HEK293 (cell line): ENCODE data around the gene COQ8A.

Experiments
- CTCF ChIA-PET: fragments of 350-600 bp; formaldehyde crosslinking; extraction: SDS; loops from one replicate; lab custom pipeline; 2021; ENCODE audit warnings: antibody characterized with exemption; lab: Yijun Ruan, JAX
- POLR2A ChIA-PET: fragments of 300-600 bp; formaldehyde crosslinking; extraction: SDS; loops from one replicate; lab custom pipeline; 2020; ENCODE audit warnings: antibody characterized with exemption, inconsistent platforms; lab: Yijun Ruan, JAX
- H3K27ac ChIP-seq: fragments of 200-500 bp; sonication (Bioruptor generic); 2 replicates; pipeline ENCODE4 v1.5.1; 2014; ENCODE audit warnings: low read depth, low read length, control low read depth, inconsistent platforms; ENCODE audit errors: extremely low read depth
- H3K36me3 ChIP-seq, 2 experiments: fragments of 200-500 bp in 1 of 2; sonication (Bioruptor generic) in 1 of 2; 1 replicate in 1 of 2; 2 replicates in 1 of 2; pipeline ENCODE4 v1.5.1; 2014 to 2017; ENCODE audit warnings: inconsistent platforms in 2 of 2, low read length in 2 of 2; ENCODE audit not compliant: control insufficient read depth in 2 of 2, insufficient read depth in 1 of 2
- H3K4me1 ChIP-seq: fragments of 200-500 bp; sonication (Bioruptor generic); 2 replicates; pipeline ENCODE4 v1.5.1; 2014; ENCODE audit warnings: mild to moderate bottlenecking, low read length, inconsistent platforms; ENCODE audit not compliant: control insufficient read depth, insufficient read depth
- H3K4me3 ChIP-seq: 2 replicates; pipeline ENCODE4 v1.5.1; 2011; ENCODE audit warnings: low read depth, mild to moderate bottlenecking, control low read depth, low read length, moderate library complexity
- H3K9me3 ChIP-seq: fragments of 200-500 bp; sonication (Bioruptor generic); 2 replicates; pipeline ENCODE4 v1.5.1; 2014; ENCODE audit warnings: low read depth, low read length, inconsistent platforms; ENCODE audit not compliant: control insufficient read depth, insufficient read depth
- ATF2 ChIP-seq: fragments of 450-650 bp; formaldehyde crosslinking; IDR thresholded peaks from 2 replicates; pipeline ENCODE4 v1.5.1; 2016; ENCODE audit warnings: missing biosample characterization, missing genetic modification characterization, low read depth
- GLIS1 ChIP-seq: fragments of 450-650 bp; formaldehyde crosslinking; IDR thresholded peaks from 2 replicates; pipeline ENCODE4 v1.5.1; 2016; ENCODE audit warnings: missing biosample characterization, missing genetic modification characterization
- KLF9 ChIP-seq: fragments of 450-650 bp; formaldehyde crosslinking; IDR thresholded peaks from 2 replicates; pipeline ENCODE4 v1.5.1; 2016; ENCODE audit warnings: missing biosample characterization, missing genetic modification characterization, low read depth
- RBAK ChIP-seq: fragments of 450-650 bp; formaldehyde crosslinking; IDR thresholded peaks from 2 replicates; pipeline ENCODE4 v1.5.1; 2016; ENCODE audit warnings: missing biosample characterization, missing genetic modification characterization
- WT1 ChIP-seq: fragments of 450-650 bp; formaldehyde crosslinking; IDR thresholded peaks from 2 replicates; pipeline ENCODE4 v1.5.1; 2016; ENCODE audit warnings: missing biosample characterization, missing genetic modification characterization
- ZBTB1 ChIP-seq: fragments of 450-650 bp; formaldehyde crosslinking; IDR thresholded peaks from 2 replicates; pipeline ENCODE4 v1.5.1; 2016; ENCODE audit warnings: missing biosample characterization, missing genetic modification characterization
- ZBTB17 ChIP-seq: fragments of 450-650 bp; formaldehyde crosslinking; IDR thresholded peaks from 2 replicates; pipeline ENCODE4 v1.5.1; 2016; ENCODE audit warnings: missing biosample characterization, missing genetic modification characterization
- ZEB2 ChIP-seq: fragments of 450-650 bp; formaldehyde crosslinking; IDR thresholded peaks from 2 replicates; pipeline ENCODE4 v1.5.1; 2016; ENCODE audit warnings: missing biosample characterization, missing genetic modification characterization
- ZFHX2 ChIP-seq: fragments of 450-650 bp; formaldehyde crosslinking; conservative IDR thresholded peaks from 2 replicates; pipeline ENCODE4 v1.5.1; 2016; ENCODE audit warnings: missing biosample characterization, missing genetic modification characterization
- ZNF146 ChIP-seq: fragments of 450-650 bp; formaldehyde crosslinking; IDR thresholded peaks from 2 replicates; pipeline ENCODE4 v1.5.1; 2016; ENCODE audit warnings: missing biosample characterization, missing genetic modification characterization
- ZNF157 ChIP-seq: fragments of 450-650 bp; formaldehyde crosslinking; IDR thresholded peaks from 2 replicates; pipeline ENCODE4 v1.5.1; 2016; ENCODE audit warnings: missing biosample characterization, missing genetic modification characterization
- ZNF23 ChIP-seq: fragments of 450-650 bp; formaldehyde crosslinking; IDR thresholded peaks from 2 replicates; pipeline ENCODE4 v1.5.1; 2016; ENCODE audit warnings: missing biosample characterization, missing genetic modification characterization, borderline replicate concordance
- ZNF292 ChIP-seq: fragments of 450-650 bp; formaldehyde crosslinking; IDR thresholded peaks from 2 replicates; pipeline ENCODE4 v1.5.1; 2016; ENCODE audit warnings: low read depth, missing biosample characterization, missing genetic modification characterization, borderline replicate concordance
- ZNF366 ChIP-seq: fragments of 450-650 bp; formaldehyde crosslinking; conservative IDR thresholded peaks from 2 replicates; pipeline ENCODE4 v1.5.1; 2016; ENCODE audit warnings: missing biosample characterization, missing genetic modification characterization
- ZNF37A ChIP-seq: fragments of 450-650 bp; IDR thresholded peaks from 2 replicates; pipeline ENCODE4 v1.5.1; 2018; ENCODE audit warnings: missing biosample characterization, missing genetic modification characterization
- ZNF514 ChIP-seq: fragments of 450-650 bp; formaldehyde crosslinking; IDR thresholded peaks from 2 replicates; pipeline ENCODE4 v1.5.1; 2016; ENCODE audit warnings: missing biosample characterization, missing genetic modification characterization
- ZNF521 ChIP-seq: fragments of 450-650 bp; formaldehyde crosslinking; IDR thresholded peaks from 2 replicates; pipeline ENCODE4 v1.5.1; 2017; ENCODE audit warnings: missing biosample characterization, mild to moderate bottlenecking, missing genetic modification characterization
- ZNF529 ChIP-seq: fragments of 450-650 bp; formaldehyde crosslinking; IDR thresholded peaks from 2 replicates; pipeline ENCODE4 v1.5.1; 2017; ENCODE audit warnings: missing genetic modification characterization, missing biosample characterization; ENCODE audit not compliant: insufficient replicate concordance
- ZNF548 ChIP-seq: fragments of 450-650 bp; formaldehyde crosslinking; IDR thresholded peaks from 2 replicates; pipeline ENCODE4 v1.5.1; 2016; ENCODE audit warnings: missing biosample characterization, missing genetic modification characterization
- ZNF561 ChIP-seq: fragments of 450-650 bp; IDR thresholded peaks from 2 replicates; pipeline ENCODE4 v1.5.1; 2018; ENCODE audit warnings: missing biosample characterization, missing genetic modification characterization, borderline replicate concordance
- ZNF571 ChIP-seq: fragments of 450-650 bp; formaldehyde crosslinking; IDR thresholded peaks from 2 replicates; pipeline ENCODE4 v1.5.0; 2017; ENCODE audit warnings: missing biosample characterization, missing genetic modification characterization
- ZNF639 ChIP-seq: fragments of 450-650 bp; formaldehyde crosslinking; IDR thresholded peaks from 2 replicates; pipeline ENCODE4 v1.5.1; 2016; ENCODE audit warnings: missing biosample characterization, missing genetic modification characterization
- ZNF701 ChIP-seq: fragments of 450-650 bp; formaldehyde crosslinking; IDR thresholded peaks from 2 replicates; pipeline ENCODE4 v1.5.1; 2016; ENCODE audit warnings: missing biosample characterization, missing genetic modification characterization
- ZNF843 ChIP-seq: fragments of 450-650 bp; formaldehyde crosslinking; IDR thresholded peaks from 2 replicates; pipeline ENCODE4 v1.5.1; 2016; ENCODE audit warnings: missing biosample characterization, missing genetic modification characterization
- TF ChIP-seq, protein P1 (sequence below): fragments of 450-650 bp; formaldehyde crosslinking; IDR thresholded peaks from 2 replicates; pipeline ENCODE4 v1.5.1; 2017; ENCODE audit warnings: missing biosample characterization, missing genetic modification characterization
- TF ChIP-seq, protein P2 (sequence below): fragments of 450-650 bp; formaldehyde crosslinking; IDR thresholded peaks from 2 replicates; pipeline ENCODE4 v1.5.0; 2017; ENCODE audit warnings: missing biosample characterization, missing genetic modification characterization, borderline replicate concordance
- TF ChIP-seq, protein P3 (sequence below): fragments of 450-650 bp; formaldehyde crosslinking; IDR thresholded peaks from 2 replicates; pipeline ENCODE4; 2016; ENCODE audit warnings: missing biosample characterization, missing genetic modification characterization

Gene COQ8A

GRCh38 chr1:226962421-226963391 is 22.6 kb downstream of the COQ8A start:
- H3K9me3 ChIP-seq, result no peaks in the 10 kb centered on the region
- no peaks in the 10 kb centered on the region for H3K4me1 ChIP-seq
- no peak for TF ChIP-seq ZNF701 (tag by site-specific recombination)
- TF ChIP-seq, protein P1, sequence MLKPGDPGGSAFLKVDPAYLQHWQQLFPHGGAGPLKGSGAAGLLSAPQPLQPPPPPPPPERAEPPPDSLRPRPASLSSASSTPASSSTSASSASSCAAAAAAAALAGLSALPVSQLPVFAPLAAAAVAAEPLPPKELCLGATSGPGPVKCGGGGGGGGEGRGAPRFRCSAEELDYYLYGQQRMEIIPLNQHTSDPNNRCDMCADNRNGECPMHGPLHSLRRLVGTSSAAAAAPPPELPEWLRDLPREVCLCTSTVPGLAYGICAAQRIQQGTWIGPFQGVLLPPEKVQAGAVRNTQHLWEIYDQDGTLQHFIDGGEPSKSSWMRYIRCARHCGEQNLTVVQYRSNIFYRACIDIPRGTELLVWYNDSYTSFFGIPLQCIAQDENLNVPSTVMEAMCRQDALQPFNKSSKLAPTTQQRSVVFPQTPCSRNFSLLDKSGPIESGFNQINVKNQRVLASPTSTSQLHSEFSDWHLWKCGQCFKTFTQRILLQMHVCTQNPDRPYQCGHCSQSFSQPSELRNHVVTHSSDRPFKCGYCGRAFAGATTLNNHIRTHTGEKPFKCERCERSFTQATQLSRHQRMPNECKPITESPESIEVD (tag by site-specific recombination), result no peak
- TF ChIP-seq ZNF366, result no peak
- no peak for TF ChIP-seq ZNF146 (tag by site-specific recombination)
- no peak for TF ChIP-seq ZNF548 (tag by site-specific recombination)
- TF ChIP-seq ZNF843 (tag by site-specific recombination), result no peak
- no peak for TF ChIP-seq KLF9
- TF ChIP-seq WT1 (tag by site-specific recombination), result no peak
- no peak for TF ChIP-seq ZNF529 (tag by site-specific recombination)
- no peak for TF ChIP-seq ZFHX2 (tag by site-specific recombination)
- no peak for TF ChIP-seq ZBTB17 (tag by site-specific recombination)
- no peak for TF ChIP-seq ZNF561 (tag by site-specific recombination)
- no peak for TF ChIP-seq ZBTB1
- TF ChIP-seq RBAK, result no peak
- TF ChIP-seq, protein P2, sequence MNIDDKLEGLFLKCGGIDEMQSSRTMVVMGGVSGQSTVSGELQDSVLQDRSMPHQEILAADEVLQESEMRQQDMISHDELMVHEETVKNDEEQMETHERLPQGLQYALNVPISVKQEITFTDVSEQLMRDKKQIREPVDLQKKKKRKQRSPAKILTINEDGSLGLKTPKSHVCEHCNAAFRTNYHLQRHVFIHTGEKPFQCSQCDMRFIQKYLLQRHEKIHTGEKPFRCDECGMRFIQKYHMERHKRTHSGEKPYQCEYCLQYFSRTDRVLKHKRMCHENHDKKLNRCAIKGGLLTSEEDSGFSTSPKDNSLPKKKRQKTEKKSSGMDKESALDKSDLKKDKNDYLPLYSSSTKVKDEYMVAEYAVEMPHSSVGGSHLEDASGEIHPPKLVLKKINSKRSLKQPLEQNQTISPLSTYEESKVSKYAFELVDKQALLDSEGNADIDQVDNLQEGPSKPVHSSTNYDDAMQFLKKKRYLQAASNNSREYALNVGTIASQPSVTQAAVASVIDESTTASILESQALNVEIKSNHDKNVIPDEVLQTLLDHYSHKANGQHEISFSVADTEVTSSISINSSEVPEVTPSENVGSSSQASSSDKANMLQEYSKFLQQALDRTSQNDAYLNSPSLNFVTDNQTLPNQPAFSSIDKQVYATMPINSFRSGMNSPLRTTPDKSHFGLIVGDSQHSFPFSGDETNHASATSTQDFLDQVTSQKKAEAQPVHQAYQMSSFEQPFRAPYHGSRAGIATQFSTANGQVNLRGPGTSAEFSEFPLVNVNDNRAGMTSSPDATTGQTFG (tag by site-specific recombination), result no peak
- no peak overlapping the region for H3K4me3 ChIP-seq
- ChIA-PET CTCF (no interaction called here), POLR2A (no interaction called here)
- H3K36me3 ChIP-seq, result peaks cover 0 to 34% of the 10 kb centered on the region in 2 experiments; a peak in 1 of 3 replicates
- H3K27ac ChIP-seq, result no peak overlapping the region

- TF ChIP-seq ZEB2 (tag by site-specific recombination) (no peak), ZNF561 (tag by site-specific recombination) (no peak), ZNF521 (no peak), ZNF23 (tag by site-specific recombination) (no peak), ZNF701 (tag by site-specific recombination) (no peak), ZNF157 (tag by site-specific recombination) (no peak), ZNF571 (tag by site-specific recombination) (no peak), ZNF639 (tag by site-specific recombination) (no peak), ZNF292 (tag by site-specific recombination) (no peak), ATF2 (tag by site-specific recombination) (no peak), ZNF514 (tag by site-specific recombination) (no peak), ZNF37A (tag by site-specific recombination) (no peak), GLIS1 (no peak)
- TF ChIP-seq, protein P3, sequence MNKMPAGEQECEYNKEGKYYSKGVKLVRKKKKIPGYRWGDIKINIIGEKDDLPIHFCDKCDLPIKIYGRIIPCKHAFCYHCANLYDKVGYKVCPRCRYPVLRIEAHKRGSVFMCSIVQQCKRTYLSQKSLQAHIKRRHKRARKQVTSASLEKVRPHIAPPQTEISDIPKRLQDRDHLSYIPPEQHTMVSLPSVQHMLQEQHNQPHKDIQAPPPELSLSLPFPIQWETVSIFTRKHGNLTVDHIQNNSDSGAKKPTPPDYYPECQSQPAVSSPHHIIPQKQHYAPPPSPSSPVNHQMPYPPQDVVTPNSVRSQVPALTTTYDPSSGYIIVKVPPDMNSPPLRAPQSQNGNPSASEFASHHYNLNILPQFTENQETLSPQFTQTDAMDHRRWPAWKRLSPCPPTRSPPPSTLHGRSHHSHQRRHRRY (tag by site-specific recombination), result no peak
- H3K27ac ChIP-seq, result no peak overlapping the region
- ChIA-PET POLR2A (no interaction called here), CTCF (interaction anchor here (0.6 to 0.7 kb wide), 2 partner anchors 95 to 313 kb away, joined by 3 to 4 read pairs; no protein-coding TSS in a partner anchor)
- H3K4me3 ChIP-seq, result no peak overlapping the region
- no peaks in the 10 kb centered on the region for H3K4me1 ChIP-seq
- peaks cover 3 to 35% of the 10 kb centered on the region in 2 experiments; a peak in 2 of 3 replicates for H3K36me3 ChIP-seq
- H3K9me3 ChIP-seq, result no peaks in the 10 kb centered on the region
Observed at GRCh38 chr1:226964068-226964425, 24.0 kb downstream of the COQ8A start.
